ENCODE measurements around the gene PIK3C2B.
A peak's percentile ranks its signal among the peaks of the same experiment; 100 is the strongest.

DNA sequence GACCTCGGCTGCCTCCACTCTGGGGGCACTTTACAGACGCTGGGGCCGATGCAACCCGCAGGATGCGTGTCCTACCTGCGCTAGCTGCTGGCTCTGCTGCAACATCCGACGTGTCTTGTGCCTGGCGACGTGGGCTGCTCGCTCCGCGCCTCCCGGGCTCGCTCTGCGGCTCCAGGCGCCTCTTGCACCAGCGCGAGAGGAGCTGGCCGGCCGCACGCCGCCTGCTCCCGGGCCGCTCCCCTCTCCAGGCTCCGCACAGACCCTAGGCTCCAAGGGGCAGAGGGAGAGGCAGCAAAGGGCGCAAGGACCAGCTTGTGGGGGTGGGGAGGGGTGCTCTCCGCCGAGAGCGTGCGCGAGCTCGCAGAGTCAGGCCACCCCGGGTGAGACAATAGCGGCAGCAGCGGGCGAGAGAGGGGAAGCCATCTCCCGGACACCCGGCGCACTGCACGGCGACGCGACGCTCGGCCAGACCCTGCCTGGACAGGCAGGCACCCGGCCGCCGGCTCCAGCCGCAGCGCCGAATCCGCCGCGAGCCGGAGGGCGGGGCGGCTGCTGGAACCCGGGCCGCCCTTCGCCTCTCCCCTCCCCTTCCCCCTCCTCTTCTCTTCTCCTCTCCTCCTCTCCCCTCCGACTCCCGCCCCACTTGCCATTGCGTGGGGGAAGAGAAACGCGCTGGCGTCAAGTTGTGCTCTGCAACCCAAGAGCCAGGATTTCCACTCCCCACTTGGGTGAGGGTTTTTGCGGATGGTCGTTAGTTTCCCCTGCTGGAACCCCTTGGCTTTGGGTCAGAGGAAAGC, at the start of gene PIK3C2B:
- TF ChIP-seq POLR2AphosphoS5 (IDR thresholded peaks at IDR 0.05; ENCODE audit: low read depth, low read length) (peak; percentile 88), POLR2A (IDR thresholded peaks at IDR 0.05; ENCODE audit: borderline replicate concordance, extremely low read depth, insufficient read depth, insufficient read length) (peak; percentile 68), EZH2 (IDR thresholded peaks at IDR 0.05) (no peak), EZH2phosphoT487 (IDR thresholded peaks at IDR 0.05; ENCODE audit: borderline replicate concordance) (no peak), TCF7L2 (IDR thresholded peaks at IDR 0.05; ENCODE audit: borderline replicate concordance, extremely low read depth, insufficient read depth, insufficient read length) (no peak), ZFX (IDR thresholded peaks at IDR 0.05) (peak; percentile 24; the same call in 1 of the 2 replicates), SP1 (IDR thresholded peaks at IDR 0.05; ENCODE audit: low read depth) (no peak; the same call in 1 of the 2 replicates), CEBPB (IDR thresholded peaks at IDR 0.05; ENCODE audit: low read depth) (no peak)
- TF ChIP-seq, protein P1, sequence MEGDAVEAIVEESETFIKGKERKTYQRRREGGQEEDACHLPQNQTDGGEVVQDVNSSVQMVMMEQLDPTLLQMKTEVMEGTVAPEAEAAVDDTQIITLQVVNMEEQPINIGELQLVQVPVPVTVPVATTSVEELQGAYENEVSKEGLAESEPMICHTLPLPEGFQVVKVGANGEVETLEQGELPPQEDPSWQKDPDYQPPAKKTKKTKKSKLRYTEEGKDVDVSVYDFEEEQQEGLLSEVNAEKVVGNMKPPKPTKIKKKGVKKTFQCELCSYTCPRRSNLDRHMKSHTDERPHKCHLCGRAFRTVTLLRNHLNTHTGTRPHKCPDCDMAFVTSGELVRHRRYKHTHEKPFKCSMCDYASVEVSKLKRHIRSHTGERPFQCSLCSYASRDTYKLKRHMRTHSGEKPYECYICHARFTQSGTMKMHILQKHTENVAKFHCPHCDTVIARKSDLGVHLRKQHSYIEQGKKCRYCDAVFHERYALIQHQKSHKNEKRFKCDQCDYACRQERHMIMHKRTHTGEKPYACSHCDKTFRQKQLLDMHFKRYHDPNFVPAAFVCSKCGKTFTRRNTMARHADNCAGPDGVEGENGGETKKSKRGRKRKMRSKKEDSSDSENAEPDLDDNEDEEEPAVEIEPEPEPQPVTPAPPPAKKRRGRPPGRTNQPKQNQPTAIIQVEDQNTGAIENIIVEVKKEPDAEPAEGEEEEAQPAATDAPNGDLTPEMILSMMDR (IDR thresholded peaks at IDR 0.05 in 2 of 3, conservative IDR thresholded peaks at IDR 0.05 in 1 of 3; ENCODE audit: borderline replicate concordance in 1 of 3, insufficient read depth in 1 of 3, low read depth in 2 of 3, low read length in 2 of 3) = peak in 2 of 3 experiments; percentile 25 to 29; a peak in 3 of 6 replicates
- TF ChIP-seq, protein P2, sequence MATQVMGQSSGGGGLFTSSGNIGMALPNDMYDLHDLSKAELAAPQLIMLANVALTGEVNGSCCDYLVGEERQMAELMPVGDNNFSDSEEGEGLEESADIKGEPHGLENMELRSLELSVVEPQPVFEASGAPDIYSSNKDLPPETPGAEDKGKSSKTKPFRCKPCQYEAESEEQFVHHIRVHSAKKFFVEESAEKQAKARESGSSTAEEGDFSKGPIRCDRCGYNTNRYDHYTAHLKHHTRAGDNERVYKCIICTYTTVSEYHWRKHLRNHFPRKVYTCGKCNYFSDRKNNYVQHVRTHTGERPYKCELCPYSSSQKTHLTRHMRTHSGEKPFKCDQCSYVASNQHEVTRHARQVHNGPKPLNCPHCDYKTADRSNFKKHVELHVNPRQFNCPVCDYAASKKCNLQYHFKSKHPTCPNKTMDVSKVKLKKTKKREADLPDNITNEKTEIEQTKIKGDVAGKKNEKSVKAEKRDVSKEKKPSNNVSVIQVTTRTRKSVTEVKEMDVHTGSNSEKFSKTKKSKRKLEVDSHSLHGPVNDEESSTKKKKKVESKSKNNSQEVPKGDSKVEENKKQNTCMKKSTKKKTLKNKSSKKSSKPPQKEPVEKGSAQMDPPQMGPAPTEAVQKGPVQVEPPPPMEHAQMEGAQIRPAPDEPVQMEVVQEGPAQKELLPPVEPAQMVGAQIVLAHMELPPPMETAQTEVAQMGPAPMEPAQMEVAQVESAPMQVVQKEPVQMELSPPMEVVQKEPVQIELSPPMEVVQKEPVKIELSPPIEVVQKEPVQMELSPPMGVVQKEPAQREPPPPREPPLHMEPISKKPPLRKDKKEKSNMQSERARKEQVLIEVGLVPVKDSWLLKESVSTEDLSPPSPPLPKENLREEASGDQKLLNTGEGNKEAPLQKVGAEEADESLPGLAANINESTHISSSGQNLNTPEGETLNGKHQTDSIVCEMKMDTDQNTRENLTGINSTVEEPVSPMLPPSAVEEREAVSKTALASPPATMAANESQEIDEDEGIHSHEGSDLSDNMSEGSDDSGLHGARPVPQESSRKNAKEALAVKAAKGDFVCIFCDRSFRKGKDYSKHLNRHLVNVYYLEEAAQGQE (IDR thresholded peaks at IDR 0.05; ENCODE audit: low read depth) = no peak
- TF ChIP-seq, protein P3, sequence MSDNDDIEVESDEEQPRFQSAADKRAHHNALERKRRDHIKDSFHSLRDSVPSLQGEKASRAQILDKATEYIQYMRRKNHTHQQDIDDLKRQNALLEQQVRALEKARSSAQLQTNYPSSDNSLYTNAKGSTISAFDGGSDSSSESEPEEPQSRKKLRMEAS (IDR thresholded peaks at IDR 0.05) = peak; percentile 68
